ENCODE results near the gene LCAT. TPM values are rescaled to one million over a fixed set of nuclear protein-coding genes. Genes with fewer than 3 reads are reported as not detected.

LCAT gene
- polyA plus RNA-seq, 1 donor (not counting 4 experiments of a cell fraction or from before 2014, with no cell fraction given) = 6.5 TPM

DNA sequence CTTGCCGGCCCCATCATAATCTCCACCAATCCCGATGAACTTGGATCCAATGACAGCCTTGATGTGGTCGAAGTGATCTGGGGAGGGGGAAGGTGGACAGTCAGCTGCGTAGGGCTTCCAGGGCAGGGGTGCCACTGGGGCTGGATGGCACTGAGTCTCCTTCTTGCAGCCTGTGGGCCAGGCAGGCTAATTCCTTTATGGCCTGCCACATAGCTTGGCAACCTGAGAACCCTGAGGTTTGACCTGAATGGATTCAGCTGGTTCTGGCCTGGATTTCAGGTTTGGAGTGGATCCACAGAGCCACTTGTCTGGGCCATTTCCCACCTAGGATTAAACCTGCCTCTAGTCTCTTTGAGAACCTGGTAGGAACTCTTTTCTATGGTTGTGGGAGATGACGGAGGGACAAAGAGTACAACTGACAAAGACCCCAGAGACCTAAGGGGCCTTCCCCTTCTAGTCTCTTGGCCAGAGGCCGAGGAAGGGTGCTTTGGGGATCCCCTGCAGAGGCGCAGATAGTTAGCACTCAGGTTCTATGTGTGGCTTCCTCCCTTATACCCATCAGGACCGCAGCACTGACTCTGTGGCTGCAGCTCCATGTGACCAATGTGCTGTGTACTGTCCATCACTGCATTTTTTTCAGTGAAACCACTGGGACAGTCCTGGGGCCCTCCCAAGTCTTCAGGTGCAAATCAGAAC is 45.5 kb upstream of the LCAT start:
- DNase-seq (ENCODE audit: low read depth, low spot score) = no peak
- Histone ChIP-seq H3K27ac (ENCODE audit: control insufficient read depth, insufficient read depth, low read length) (no peak overlapping the region), H3K4me2 (ENCODE audit: control insufficient read depth, extremely low read depth, insufficient read depth, low read depth, low read length) (no peak overlapping the region), H3K79me2 (ENCODE audit: control insufficient read depth, insufficient read depth, low read length) (no peaks in the 10 kb centered on the region), H3K4me1 (ENCODE audit: control insufficient read depth, extremely low read depth, insufficient read depth, low read length) (peaks cover 15% of the 10 kb centered on the region), H2AFZ (ENCODE audit: control insufficient read depth, low read length) (no peak overlapping the region), H3K9me3 (ENCODE audit: control insufficient read depth, low read depth, low read length) (no peaks in the 10 kb centered on the region), H4K20me1 (ENCODE audit: control insufficient read depth, extremely low read depth, insufficient read depth, low read length) (no peaks in the 10 kb centered on the region), H3K27me3 (ENCODE audit: control insufficient read depth, extremely low read depth, insufficient read depth, low read length) (no peaks in the 10 kb centered on the region), H3K9me1 (ENCODE audit: control insufficient read depth, extremely low read depth, insufficient read depth, low read length) (no peaks in the 10 kb centered on the region), H3K9ac (ENCODE audit: control insufficient read depth, extremely low read depth, insufficient read depth, low read length) (no peak overlapping the region), H3K36me3 (ENCODE audit: control insufficient read depth in 2 of 2, extremely low read depth in 1 of 2, insufficient read depth in 2 of 2, low read length in 2 of 2) (no peaks in the 10 kb centered on the region), H3K4me3 (ENCODE audit: control insufficient read depth in 2 of 3, extremely low read depth in 1 of 3, insufficient read depth in 2 of 3, low read depth in 1 of 3, low read length in 3 of 3) (no peak overlapping the region)
- TF ChIP-seq, protein P1, sequence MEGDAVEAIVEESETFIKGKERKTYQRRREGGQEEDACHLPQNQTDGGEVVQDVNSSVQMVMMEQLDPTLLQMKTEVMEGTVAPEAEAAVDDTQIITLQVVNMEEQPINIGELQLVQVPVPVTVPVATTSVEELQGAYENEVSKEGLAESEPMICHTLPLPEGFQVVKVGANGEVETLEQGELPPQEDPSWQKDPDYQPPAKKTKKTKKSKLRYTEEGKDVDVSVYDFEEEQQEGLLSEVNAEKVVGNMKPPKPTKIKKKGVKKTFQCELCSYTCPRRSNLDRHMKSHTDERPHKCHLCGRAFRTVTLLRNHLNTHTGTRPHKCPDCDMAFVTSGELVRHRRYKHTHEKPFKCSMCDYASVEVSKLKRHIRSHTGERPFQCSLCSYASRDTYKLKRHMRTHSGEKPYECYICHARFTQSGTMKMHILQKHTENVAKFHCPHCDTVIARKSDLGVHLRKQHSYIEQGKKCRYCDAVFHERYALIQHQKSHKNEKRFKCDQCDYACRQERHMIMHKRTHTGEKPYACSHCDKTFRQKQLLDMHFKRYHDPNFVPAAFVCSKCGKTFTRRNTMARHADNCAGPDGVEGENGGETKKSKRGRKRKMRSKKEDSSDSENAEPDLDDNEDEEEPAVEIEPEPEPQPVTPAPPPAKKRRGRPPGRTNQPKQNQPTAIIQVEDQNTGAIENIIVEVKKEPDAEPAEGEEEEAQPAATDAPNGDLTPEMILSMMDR (optimal IDR thresholded peaks at IDR 0.05 in 1 of 3, IDR thresholded peaks at IDR 0.05 in 1 of 3, conservative IDR thresholded peaks at IDR 0.05 in 1 of 3; ENCODE audit: extremely low read depth in 1 of 3, insufficient read depth in 2 of 3, low read length in 3 of 3) = no peak
- TF ChIP-seq EZH2 (IDR thresholded peaks at IDR 0.05; ENCODE audit: low read length) = no peak
- dilution Hi-C loops (cut with MboI; ENCODE audit: extremely low pct_ligation_motif_present, low sequenced_read_pairs) = no loop called here
- no peak for FAIRE-seq

DNA sequence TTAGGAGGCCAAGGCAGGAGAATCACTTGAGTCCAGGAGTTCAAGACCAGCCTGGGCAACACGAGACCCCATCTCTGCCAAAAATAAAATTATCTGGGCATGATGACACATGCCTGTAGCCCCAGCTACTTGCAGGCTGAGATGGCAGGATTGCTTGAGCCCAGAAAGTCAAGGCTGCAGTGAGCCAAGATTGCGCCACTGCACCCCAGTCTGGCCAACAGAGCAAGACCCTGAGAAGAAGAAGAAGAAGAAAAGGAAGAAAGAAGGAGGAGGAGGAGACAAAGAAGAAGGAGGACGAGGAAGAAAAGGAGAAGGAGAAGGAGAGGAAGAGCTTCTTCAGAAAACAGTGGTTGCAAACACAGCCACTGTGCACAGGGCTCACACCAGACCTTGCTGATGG is 44.8 kb upstream of the LCAT start:
- no peaks in the 10 kb centered on the region for H3K36me3 ChIP-seq (ENCODE audit: control insufficient read depth in 2 of 2, extremely low read depth in 1 of 2, insufficient read depth in 2 of 2, low read length in 2 of 2)
- H3K4me2 ChIP-seq (ENCODE audit: control insufficient read depth, extremely low read depth, insufficient read depth, low read depth, low read length) = no peak overlapping the region
- FAIRE-seq (no peak), DNase-seq (ENCODE audit: low read depth, low spot score) (no peak)
- H3K9me3 ChIP-seq (ENCODE audit: control insufficient read depth, low read depth, low read length) = no peaks in the 10 kb centered on the region
- H3K4me1 ChIP-seq (ENCODE audit: control insufficient read depth, extremely low read depth, insufficient read depth, low read length) = peaks cover 19% of the 10 kb centered on the region
- no peaks in the 10 kb centered on the region for H3K27me3 ChIP-seq (ENCODE audit: control insufficient read depth, extremely low read depth, insufficient read depth, low read length)
- no peak overlapping the region for H2AFZ ChIP-seq (ENCODE audit: control insufficient read depth, low read length)
- H3K4me3 ChIP-seq (ENCODE audit: control insufficient read depth in 2 of 3, extremely low read depth in 1 of 3, insufficient read depth in 2 of 3, low read depth in 1 of 3, low read length in 3 of 3) = no peak overlapping the region
- dilution Hi-C loops (cut with MboI; ENCODE audit: extremely low pct_ligation_motif_present, low sequenced_read_pairs) = no loop called here
- TF ChIP-seq, protein P1 (optimal IDR thresholded peaks at IDR 0.05 in 1 of 3, IDR thresholded peaks at IDR 0.05 in 1 of 3, conservative IDR thresholded peaks at IDR 0.05 in 1 of 3; ENCODE audit: extremely low read depth in 1 of 3, insufficient read depth in 2 of 3, low read length in 3 of 3) = no peak
- H4K20me1 ChIP-seq (ENCODE audit: control insufficient read depth, extremely low read depth, insufficient read depth, low read length) = no peaks in the 10 kb centered on the region
- no peak overlapping the region for H3K27ac ChIP-seq (ENCODE audit: control insufficient read depth, insufficient read depth, low read length)
- no peak overlapping the region for H3K9ac ChIP-seq (ENCODE audit: control insufficient read depth, extremely low read depth, insufficient read depth, low read length)
- no peaks in the 10 kb centered on the region for H3K9me1 ChIP-seq (ENCODE audit: control insufficient read depth, extremely low read depth, insufficient read depth, low read length)
- no peaks in the 10 kb centered on the region for H3K79me2 ChIP-seq (ENCODE audit: control insufficient read depth, insufficient read depth, low read length)
